HUES6 (cell line): Measurements from ENCODE around the gene SLC25A15.

Experiments used
- H3K27ac ChIP-seq: 2 replicates; pipeline ENCODE4 v1.7.0; 2013; ENCODE audit warnings: low read depth, mild to moderate bottlenecking, low read length, inconsistent platforms
- H3K27me3 ChIP-seq: 2 replicates; pipeline ENCODE4 v1.6.1; 2013; ENCODE audit warnings: low read length; ENCODE audit not compliant: control insufficient read depth, insufficient read depth
- H3K36me3 ChIP-seq: 2 replicates; pipeline ENCODE4 v1.6.1; 2013; ENCODE audit warnings: low read length; ENCODE audit not compliant: control insufficient read depth, insufficient read depth
- H3K4me1 ChIP-seq: 2 replicates; pipeline ENCODE4 v1.6.1; 2013; ENCODE audit warnings: low read length; ENCODE audit not compliant: control insufficient read depth, insufficient read depth
- H3K4me3 ChIP-seq: 2 replicates; pipeline ENCODE4 v1.5.1; 2013; ENCODE audit warnings: low read depth, low read length
- H3K9ac ChIP-seq: one replicate; pipeline ENCODE4 v1.6.1; 2013; ENCODE audit warnings: mild to moderate bottlenecking, low read length
- H3K9me3 ChIP-seq: 2 replicates; pipeline ENCODE4 v1.6.1; 2013; ENCODE audit warnings: low read depth, low read length; ENCODE audit not compliant: control insufficient read depth, insufficient read depth

The SLC25A15 gene

GRCh38 chr13:40770934-40771618 is 18.3 kb upstream of the SLC25A15 start, which contains the start of gene MRPS31:
Gene MRPS31, minus strand, starts transcription at chr13:40771190. Its CDS starts 54 bp downstream, at chr13:40771136.
- H3K27me3 ChIP-seq: no peaks in the 10 kb centered on the region
- peaks cover 6% of the 10 kb centered on the region; the same call in 1 of the 2 replicates for H3K36me3 ChIP-seq
- H3K27ac ChIP-seq: peak within 1 kb of the TSS; percentile 33; the same call in 1 of the 2 replicates
- no peaks in the 10 kb centered on the region for H3K4me1 ChIP-seq
- H3K9ac ChIP-seq: peak within 1 kb of the TSS; percentile 91
- H3K4me3 ChIP-seq: peak within 1 kb of the TSS; percentile 93
- no peaks in the 10 kb centered on the region for H3K9me3 ChIP-seq

GRCh38 chr13:40772765-40773473 is 16.5 kb upstream of the SLC25A15 start:
- Histone ChIP-seq H3K4me1 (no peaks in the 10 kb centered on the region), H3K36me3 (no peaks in the 10 kb centered on the region), H3K4me3 (no peak overlapping the region), H3K9ac (no peak overlapping the region), H3K27ac (no peak overlapping the region), H3K27me3 (no peaks in the 10 kb centered on the region), H3K9me3 (no peaks in the 10 kb centered on the region)

GRCh38 chr13:40774672-40775071 is 14.7 kb upstream of the SLC25A15 start:
- Histone ChIP-seq H3K9me3 (no peaks in the 10 kb centered on the region), H3K9ac (no peak overlapping the region), H3K4me3 (no peak overlapping the region), H3K4me1 (0 out of 2 replicates have a peak, but pooled peaks cover 2% of the 10 kb centered on the region), H3K27ac (no peak overlapping the region), H3K27me3 (no peaks in the 10 kb centered on the region), H3K36me3 (no peaks in the 10 kb centered on the region)

- H3K9ac ChIP-seq: no peak overlapping the region
- no peaks in the 10 kb centered on the region for H3K36me3 ChIP-seq
- peaks cover 6% of the 10 kb centered on the region; the same call in 1 of the 2 replicates for H3K4me1 ChIP-seq
- H3K4me3 ChIP-seq: no peak overlapping the region
- no peak overlapping the region for H3K27ac ChIP-seq
- H3K27me3 ChIP-seq: no peaks in the 10 kb centered on the region
- H3K9me3 ChIP-seq: no peaks in the 10 kb centered on the region
Observed at GRCh38 chr13:40776232-40776631, 13.2 kb upstream of the SLC25A15 start.

GRCh38 chr13:40776681-40777165 is 12.7 kb upstream of the SLC25A15 start:
- Histone ChIP-seq H3K4me3 (no peak overlapping the region), H3K9ac (no peak overlapping the region), H3K4me1 (peaks cover 8% of the 10 kb centered on the region; the same call in 1 of the 2 replicates), H3K27me3 (no peaks in the 10 kb centered on the region), H3K9me3 (no peaks in the 10 kb centered on the region), H3K27ac (no peak overlapping the region), H3K36me3 (no peaks in the 10 kb centered on the region)

GRCh38 chr13:40777166-40777808 is 12.1 kb upstream of the SLC25A15 start:
- Histone ChIP-seq H3K4me3 (peak overlapping the region; percentile 52), H3K9ac (no peak overlapping the region), H3K27ac (no peak overlapping the region)

GRCh38 chr13:40777809-40778175 is 11.6 kb upstream of the SLC25A15 start:
- Histone ChIP-seq H3K9ac (no peak overlapping the region), H3K27ac (no peak overlapping the region), H3K27me3 (no peaks in the 10 kb centered on the region), H3K9me3 (no peaks in the 10 kb centered on the region), H3K4me3 (no peak overlapping the region), H3K4me1 (peaks cover 8% of the 10 kb centered on the region; the same call in 1 of the 2 replicates), H3K36me3 (no peaks in the 10 kb centered on the region)

More at GRCh38 chr13:40777166-40777808, 12.1 kb upstream of the SLC25A15 start:
- H3K4me1 ChIP-seq: peaks cover 8% of the 10 kb centered on the region; the same call in 1 of the 2 replicates
- H3K27me3 ChIP-seq: no peaks in the 10 kb centered on the region
- no peaks in the 10 kb centered on the region for H3K36me3 ChIP-seq
- no peaks in the 10 kb centered on the region for H3K9me3 ChIP-seq

- H3K27ac ChIP-seq: no peak overlapping the region
- H3K36me3 ChIP-seq: no peaks in the 10 kb centered on the region
- peaks cover 8% of the 10 kb centered on the region; the same call in 1 of the 2 replicates for H3K4me1 ChIP-seq
- no peak overlapping the region for H3K4me3 ChIP-seq
- H3K27me3 ChIP-seq: no peaks in the 10 kb centered on the region
- H3K9me3 ChIP-seq: no peaks in the 10 kb centered on the region
- no peak overlapping the region for H3K9ac ChIP-seq
Observed at GRCh38 chr13:40779049-40779448, 10.4 kb upstream of the SLC25A15 start.

GRCh38 chr13:40779796-40780285 is 9.6 kb upstream of the SLC25A15 start:
- Histone ChIP-seq H3K4me3 (no peak overlapping the region), H3K9ac (no peak overlapping the region), H3K4me1 (peaks cover 8% of the 10 kb centered on the region; the same call in 1 of the 2 replicates)

GRCh38 chr13:40780822-40781401 is 8.5 kb upstream of the SLC25A15 start:
- peaks cover 8% of the 10 kb centered on the region; the same call in 1 of the 2 replicates for H3K4me1 ChIP-seq
- H3K9ac ChIP-seq: no peak overlapping the region
- no peak overlapping the region for H3K4me3 ChIP-seq

More at GRCh38 chr13:40779796-40780285, 9.6 kb upstream of the SLC25A15 start:
- no peaks in the 10 kb centered on the region for H3K9me3 ChIP-seq
- H3K36me3 ChIP-seq: no peaks in the 10 kb centered on the region
- H3K27me3 ChIP-seq: no peaks in the 10 kb centered on the region
- H3K27ac ChIP-seq: no peak overlapping the region

More at GRCh38 chr13:40780822-40781401, 8.5 kb upstream of the SLC25A15 start:
- Histone ChIP-seq H3K9me3 (no peaks in the 10 kb centered on the region), H3K36me3 (no peaks in the 10 kb centered on the region), H3K27me3 (no peaks in the 10 kb centered on the region), H3K27ac (no peak overlapping the region)
